ENCODE results near the gene TIGAR.

The TIGAR gene

DNA sequence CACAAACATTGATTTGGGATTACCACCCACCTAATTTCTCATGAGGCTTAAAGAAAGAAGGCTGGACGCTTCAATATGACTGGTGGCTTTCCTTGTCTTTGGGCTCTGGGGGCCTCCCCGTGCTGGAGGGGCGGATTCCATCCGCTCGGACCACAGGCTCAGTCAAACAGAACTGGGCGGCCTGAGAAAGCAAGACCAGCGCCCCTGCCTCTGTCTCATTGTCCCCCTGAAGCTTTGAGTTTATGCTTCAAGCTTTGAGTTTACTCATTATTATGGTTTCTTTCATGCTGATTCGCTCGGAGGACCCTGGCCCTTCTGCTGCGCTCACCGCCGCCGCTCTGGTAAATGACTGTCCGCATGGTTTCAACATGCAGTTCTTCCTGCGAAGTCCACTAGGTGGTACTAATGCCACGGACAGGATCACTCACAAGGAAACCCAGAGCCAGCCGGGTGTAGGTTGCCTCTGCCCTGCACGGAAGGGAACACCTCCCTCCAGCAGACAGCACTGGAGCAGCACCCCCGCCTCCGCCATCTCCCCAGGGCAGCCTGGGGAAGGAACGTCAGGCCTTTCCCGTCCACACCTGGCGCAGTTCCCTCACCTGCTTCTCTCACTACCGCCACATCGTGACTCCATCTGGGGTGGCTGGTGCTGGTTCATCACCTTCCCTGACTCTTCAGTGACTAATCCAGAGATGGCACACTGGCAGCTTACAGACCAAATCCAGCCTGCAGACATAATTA lies 13.2 kb upstream of the TIGAR start:
- peak; percentile 99 for DNase-seq

DNA sequence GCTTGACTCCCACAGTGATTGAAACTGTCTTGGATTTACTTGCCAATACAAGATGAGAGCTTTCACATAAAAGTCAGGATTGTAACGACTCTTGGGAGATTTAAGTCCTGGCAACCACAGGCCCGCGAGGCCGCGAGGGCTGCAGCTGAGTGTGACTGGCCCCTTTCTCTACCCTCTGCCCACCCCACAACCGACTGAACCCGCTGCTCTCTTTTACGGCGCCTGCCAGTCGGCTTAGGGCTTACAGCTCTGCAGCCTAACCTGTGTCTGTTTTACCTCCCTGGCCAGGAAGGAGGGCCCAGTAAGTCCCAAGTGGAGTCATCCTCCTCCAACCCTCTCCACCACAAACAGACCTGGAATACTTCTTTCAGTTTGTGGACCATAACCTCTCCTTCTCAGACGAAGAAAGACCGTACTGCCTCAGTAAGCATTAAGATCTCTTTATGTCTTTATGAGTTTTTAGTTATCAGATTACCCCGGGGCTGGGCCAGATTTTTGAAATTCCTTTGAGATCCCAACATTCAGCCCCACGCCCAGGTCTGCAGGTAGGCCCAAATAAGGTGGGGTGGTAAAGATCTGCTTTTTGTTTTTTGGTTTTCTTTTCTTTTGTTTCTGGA lies 12.6 kb upstream of the TIGAR start:
- DNase-seq: peak; percentile 87

DNA sequence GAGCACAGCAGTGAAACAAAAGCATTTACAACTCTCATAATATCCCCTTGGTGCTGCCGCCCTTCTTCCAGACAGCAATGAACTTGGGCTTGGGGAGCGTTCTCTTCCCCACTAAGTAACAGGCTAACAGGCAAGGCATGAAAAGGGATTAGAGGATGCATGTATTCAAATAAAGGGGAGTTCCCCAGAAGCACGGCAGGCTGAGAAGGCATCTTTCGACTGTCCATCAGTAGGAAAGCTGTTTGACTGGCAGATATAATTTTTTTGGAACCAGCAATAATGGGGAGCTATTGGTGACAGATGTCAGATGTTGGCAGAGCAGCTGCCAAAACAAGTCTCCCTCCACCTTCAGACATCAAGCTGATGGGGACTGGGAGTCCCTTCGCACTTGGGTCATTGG lies 9.2 kb upstream of the TIGAR start:
- no peak for DNase-seq

DNA sequence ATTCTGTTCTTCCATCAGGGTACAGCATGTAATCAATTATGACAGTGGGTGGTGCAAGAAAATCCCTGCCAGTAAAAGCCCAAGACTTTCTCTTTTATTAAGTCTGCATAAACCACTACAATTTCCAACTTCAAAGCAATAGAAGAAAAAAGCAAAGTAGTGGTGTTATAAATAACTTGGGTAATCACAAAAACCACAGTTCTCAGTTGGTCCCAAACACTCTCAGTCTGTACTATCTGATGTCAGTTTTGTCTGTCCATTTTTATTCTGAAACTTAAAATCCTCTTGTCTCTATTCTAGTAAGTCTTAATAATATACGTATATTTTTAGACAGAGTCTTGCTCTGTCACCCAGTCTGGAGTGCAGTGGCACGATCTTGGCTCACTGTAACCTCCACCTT lies 8.8 kb upstream of the TIGAR start:
- DNase-seq: no peak

DNA sequence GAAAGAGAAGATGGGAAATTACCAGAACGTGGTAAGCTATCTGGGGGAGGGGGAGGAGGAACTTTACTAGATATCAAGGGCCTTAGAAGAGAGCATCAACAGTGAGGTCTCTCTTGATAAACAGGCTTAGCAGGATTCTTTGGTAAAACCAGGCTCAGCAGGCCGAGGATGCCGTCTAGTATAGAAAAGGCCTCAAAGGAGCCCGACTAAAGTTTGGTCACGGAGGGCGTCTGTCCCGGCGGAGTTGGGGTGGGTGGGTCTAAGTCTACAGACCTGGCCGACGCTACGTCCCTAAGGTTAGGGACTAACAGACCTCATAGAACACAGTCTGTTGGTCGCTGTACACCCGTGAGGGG lies 538 bp upstream of the TIGAR start:
- DNase-seq: no peak

DNA sequence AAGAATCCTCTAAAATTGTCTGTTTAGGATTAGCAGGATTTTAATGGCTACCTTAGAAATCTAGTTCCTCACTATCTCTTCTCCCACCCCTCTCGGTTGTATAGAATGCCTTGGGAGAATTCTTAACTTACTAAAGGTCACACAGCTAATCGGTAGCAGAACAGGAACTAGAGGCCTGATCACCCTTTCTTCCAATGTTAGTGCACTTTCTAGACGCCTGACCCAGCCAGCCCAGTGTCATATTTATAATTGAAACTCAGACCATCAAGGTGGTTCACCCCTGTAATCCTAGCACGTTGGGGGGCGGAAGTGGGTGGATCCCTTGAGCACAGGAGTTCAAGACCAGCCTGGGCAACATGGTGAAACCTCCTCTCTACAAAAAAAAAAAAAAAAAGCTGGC lies 1.7 kb downstream of the TIGAR start:
- DNase-seq: no peak

DNA sequence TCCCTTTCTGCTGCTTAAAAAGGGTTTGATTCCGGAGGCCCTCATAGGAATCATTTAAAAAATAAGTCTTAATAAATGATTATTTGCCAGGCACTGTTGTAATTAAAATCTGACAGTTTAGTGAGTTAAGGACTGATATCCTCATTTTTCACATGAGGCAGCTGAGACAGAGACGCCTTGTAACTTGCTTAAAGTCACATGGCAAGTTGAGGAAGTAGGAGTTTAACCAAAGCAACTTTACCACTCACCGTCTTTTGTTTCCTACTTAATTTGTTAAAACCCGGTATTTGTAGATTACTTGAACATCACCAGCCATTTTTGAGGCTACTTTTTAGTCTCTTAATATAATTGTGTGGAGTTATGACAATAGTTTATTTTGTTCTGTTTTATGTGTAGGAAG lies 2.4 kb downstream of the TIGAR start:
- DNase-seq: no peak

DNA sequence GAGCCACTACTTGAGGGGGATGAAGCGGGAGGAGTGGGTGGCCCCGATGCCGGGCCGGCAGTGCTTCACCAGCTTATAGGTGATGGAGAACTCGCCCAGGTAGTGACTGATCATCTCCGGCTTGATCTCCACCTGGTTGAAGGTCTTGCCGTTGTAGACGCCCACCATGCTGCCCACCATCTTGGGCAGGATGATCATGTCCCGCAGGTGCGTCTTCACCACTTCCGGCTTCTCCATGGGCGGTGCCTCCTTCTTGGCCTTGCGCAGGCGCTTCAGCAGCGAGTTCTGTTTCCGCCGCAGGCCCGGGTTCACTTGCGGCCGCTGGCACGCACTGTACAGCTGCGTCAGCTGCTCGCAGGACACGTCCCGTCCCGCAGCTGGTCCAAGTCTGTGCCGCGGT lies 3.4 kb downstream of the TIGAR start:
- no peak for DNase-seq

DNA sequence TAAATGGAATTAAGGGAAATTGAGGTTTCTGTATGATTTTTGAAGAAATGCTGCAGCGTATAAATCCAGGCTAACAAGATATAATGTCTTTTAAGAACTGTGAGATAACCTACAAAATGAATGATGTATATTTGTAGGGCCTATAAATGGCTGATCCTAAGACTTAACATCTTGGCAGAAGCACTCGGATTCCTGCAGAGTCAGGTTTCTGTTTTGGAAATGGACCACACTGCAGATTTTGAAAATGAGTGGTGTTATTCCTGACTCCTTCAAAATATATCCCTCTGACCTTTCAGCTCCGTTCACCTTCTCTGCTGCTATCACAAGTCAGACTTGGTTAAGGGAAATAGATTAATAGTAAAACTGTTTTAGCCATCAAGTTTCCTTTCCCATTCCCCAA lies 5.0 kb downstream of the TIGAR start:
- no peak for DNase-seq

DNA sequence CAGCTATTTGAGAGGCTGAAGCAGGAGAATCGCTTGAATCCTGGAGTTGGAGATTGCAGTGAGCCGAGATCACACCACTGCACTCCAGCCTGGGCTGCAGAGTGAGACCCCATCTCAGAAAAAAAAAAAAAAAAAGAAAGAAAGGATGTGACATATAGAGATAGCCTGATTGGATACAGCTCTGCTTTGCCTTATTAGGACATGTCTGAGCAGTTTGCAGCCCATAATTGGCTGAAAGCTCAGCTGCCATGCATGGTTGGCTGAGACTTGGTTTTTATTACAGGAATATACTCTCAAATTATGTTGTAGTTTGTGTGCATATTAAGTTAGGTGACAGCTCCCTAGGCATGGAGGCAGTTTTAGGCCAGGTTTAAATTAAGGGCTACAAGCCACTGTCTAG lies 6.3 kb downstream of the TIGAR start:
- DNase-seq: no peak

DNA sequence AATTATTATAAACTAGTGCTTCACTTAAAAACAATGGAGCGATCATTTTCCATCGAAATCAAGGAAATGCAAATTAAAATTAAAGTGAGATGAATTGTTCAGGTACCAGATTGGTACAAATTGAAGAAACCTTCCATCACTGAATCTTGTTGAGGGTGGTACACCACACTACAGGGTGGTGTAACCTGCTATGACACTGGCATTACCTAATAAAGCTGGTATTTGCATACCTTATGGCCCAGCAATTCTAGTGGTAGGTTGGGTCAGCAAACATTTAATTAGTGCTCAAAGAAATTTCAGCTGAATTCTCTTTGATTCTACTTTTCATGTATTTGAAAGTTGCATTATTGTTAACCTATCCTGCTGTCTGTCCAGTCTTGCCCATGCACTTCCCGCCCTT lies 9.2 kb downstream of the TIGAR start:
- no peak for DNase-seq

DNA sequence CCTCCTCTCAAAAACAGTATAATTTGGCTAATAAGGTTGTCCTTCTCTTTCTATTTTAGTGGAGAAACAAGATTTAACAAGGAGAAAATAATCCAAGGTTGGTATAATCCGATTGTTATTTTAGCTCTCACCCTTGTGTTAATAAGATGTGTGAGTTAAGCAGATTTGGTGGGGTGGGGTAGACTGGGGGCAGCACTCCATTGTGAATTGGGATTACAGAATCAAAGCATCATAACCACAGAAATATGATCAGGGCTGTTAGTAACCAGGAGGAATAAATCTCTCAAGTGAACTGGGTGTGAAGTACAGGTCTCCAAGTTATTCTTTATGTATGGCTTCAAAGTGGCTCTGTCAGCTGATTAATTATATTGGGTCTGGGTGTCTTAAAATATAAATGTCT lies 10.2 kb downstream of the TIGAR start:
- DNase-seq: no peak

DNA sequence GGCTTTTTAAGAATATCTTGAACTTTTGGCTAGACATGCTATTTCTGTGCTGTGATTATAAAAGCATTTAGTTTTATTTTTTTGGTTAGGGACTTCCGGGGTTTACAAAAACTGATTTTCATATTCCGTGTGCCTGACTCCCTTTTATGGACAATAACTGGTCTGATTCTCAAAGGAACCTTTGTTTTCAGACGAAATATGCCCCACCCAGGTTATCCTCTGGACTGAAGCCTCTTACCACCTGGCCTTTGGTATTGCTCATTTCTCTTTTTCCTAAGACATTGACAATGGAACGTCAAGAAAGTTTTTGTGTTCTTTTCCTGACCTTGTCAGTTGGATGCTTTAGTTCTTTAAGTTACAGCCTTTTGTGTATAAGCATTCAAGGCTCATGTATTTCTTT lies 10.8 kb downstream of the TIGAR start:
- DNase-seq: no peak

DNA sequence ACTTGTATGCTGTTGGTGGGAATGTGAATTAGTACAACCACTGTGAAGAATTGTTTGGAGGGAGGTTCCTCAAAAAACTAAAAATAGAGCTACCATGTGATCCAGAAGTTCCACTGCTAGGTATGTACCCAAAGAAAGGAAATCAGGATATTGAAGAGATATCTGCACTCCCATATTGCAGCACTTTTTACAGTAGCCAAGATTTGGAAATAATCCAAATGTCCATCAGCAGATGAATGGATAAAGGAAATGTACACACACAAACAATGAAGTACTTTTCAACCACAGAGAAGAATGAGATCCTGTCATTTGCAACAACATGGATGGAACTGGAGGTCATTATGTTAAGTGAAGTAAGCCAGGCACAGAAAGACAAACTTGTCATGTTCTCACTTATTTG lies 25.9 kb downstream of the TIGAR start:
- no peak for DNase-seq

DNA sequence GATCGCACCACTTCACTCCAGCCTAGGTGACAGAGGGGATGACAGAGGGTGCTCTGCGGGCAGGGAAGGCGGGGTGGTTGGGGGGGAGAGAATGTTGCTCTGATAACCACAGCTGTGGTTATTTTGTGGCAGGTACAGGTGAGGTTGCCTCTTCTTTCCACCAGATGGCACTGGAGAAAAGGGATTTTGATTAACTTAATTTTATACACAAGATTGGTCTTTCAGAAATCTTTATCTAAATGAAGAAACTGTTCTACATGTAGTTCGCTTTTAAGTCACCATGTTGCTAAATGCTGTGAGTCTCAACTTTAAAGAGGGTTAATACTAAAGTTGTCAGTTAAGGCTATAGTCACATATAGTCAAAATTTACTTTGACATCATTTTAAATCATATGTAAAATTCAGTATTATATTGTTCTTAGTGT lies 32.8 kb downstream of the TIGAR start:
- DNase-seq: no peak

DNA sequence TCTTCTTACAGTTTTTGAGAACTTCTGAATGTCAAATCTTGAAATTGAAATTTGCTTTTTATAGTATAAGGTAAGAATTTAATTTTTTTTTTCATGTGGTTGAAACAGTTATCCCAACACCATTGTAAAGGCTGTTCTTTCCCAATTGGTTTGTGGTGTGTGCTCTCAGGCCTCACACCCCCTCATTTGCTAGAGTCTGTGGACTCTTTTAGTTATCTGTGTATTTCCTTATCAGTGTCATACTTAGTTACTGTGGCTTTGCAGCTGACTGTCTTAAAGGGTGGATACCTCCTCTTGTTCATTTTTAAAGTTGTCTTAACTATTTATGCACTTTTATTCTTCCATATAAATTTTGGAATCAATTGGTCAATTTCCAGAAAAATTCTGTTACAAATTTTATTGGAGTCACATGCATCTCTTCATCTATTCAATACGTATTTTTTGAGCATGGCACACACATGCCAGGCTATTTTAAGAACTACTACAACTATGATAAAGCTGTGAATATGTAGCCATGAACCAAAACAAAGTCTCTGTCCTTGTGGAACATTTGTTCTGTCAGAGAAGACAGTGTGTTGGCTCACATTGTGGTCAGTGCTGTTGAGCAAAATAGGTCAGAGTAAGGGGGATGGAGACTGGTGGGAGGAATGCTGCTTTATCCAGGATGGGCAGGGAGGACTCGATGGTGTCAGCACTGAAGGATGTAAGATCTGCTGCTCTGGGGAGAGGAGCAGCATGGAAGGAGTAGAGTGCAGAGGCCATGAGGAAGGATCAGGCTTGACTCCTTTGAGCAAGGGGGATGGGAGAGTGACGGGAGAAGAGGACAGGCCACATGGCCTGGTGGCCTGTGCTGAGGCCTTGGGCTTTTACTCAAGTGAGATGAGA lies 34.4 kb downstream of the TIGAR start:
- no peak for DNase-seq

DNA sequence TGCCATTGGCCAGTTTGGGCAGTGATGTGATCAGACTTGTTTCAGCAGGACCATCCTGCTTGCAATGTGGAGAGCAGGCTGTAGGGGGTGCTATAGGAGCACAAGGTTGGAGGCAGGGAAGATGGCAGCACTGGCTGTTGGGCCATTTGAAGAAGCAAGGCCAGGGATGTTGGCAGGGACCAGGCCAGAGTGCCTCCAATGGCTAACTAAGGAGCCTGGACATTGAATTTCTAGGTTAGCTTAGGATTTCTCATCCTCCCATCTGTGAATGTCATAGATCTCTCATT lies 35.0 kb downstream of the TIGAR start:
- DNase-seq: peak; percentile 89

DNA sequence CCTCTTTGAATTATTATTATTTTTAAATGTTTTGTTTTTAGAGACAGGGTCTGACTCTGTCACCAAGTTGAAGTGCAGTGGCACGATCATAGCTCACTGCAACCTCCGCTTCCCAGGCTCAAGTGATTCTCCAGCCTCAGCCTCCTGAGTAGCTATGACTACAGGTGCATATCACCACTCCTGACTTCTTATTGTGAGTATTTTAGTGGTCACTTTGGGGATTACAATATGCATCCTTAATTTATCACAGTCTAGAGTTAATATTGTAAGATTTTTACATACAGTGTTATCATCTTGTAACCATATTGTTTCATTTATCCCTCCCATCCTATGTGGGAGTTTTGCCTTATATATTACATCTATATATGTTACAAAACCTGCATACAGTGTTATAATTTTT lies 45.1 kb downstream of the TIGAR start:
- DNase-seq: no peak

DNA sequence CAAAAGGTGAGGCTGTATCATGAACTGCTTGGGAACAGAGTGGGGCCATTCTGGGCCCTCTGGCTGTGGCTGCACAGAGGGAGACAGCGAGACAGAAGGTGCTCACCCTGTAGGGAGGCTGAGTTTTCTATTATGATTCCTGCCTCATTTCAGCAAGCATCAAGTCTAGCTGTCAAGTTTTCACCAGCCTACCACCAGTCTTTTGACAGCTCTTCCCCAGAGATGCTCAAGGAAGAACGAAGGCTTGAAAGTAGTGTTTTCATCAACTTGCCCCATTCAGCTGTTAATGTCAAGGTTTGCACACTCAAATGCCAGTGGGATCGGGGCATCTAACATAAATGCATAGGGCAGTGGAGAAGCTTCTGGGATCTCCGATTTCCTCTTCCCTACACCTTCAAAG lies 48.5 kb downstream of the TIGAR start:
- no peak for DNase-seq

DNA sequence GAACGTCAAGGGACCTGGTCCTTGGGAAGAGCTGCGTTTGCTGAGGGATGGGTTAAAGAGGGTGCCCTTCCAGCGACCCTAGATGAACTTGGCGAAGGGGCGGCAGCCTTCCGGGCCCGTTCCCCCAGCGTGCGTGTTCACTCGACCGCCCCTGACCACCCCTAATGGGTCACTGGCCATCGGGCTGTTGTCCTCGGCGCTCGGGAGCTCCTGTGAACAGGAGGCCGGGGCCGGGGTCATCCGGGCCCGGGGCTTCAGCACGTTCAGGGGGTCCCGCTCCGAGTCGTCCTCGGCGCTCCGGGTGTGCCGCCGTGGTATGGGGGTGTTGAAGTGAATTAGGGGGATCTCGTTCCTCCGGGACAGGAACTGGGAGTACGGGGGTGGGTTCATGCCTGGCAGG lies 49.3 kb downstream of the TIGAR start:
- no peak for DNase-seq

DNA sequence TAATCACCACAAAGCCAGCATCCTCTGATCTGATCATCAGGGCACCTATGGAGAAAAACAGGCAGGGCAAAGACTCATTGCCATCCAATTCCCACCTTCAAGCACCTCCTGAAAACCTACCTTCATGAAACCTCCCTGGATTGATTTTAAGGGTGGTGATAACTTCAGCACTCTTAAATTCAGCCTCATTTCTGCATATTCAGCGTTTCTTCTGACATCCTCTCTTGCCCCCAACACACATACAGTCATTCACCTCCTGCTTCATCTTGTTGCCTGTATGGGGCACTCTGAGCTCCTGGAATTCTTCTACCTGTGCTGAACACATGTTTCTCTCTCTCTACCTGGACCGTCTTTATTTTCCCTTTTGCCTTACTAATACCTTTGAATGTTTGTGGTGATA lies 51.6 kb downstream of the TIGAR start:
- DNase-seq: no peak

DNA sequence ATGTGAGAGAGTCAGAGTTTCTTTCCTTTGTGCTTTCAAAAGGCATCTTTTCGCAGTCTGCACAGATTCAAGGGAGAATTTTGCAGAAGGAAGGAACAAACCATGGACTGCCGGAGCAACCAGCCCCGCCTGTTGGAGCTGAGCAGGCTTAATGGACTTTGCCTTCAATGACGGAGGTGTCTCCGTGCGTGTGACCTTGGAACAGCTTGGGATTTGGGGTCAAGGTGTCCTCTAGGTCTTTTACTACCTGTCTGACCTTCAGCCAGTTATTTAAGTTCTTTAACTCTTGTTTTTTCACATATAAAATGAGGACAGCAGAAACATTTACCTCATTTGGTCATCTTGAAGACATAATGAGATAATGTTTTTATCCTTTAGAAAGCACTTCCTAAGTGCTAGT lies 54.4 kb downstream of the TIGAR start:
- DNase-seq: no peak

DNA sequence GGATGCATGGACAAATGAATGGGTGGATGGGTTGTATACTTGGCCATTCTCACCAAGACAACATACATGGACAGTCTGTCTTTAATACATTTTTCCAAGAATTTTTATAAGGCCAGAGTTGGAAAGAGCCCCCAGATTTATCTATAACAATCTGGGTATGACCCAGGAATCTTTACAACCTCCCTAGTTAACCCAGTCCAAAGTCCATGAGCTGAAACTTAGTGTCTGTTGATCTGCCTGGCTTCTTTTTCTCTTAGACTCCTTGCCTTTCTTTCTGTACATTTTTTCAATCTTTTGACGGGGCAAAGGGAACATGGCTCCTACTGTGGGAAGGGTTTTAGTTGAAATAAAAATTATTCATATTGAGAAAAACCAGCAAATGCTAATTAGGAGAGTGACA lies 57.8 kb downstream of the TIGAR start:
- no peak for DNase-seq

DNA sequence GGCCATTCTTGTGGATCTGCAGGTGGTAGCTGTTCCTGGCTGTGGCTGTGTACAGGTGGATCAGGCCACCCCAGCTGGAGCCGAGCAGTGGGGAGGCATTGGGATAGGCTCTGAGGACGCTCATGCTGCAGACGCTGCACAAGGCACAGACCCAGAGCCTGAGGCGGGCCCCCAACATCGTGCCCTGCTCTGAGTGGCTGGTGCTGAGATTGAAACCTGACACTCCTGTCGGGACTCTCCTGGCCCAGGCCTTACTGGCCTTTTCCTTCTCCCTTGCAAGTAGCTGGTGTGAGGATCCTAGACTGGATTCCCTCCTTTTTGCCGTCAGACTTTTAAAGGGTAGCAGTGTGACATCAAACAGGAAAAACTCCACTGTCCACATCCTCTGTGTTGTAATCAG lies 58.4 kb downstream of the TIGAR start, which contains the start of gene FGF23:
Gene FGF23 (minus strand): TSS at position 308 of the 400 bp plus-strand sequence. CDS start 130 bp downstream, at position 178.
- peak; percentile 93 for DNase-seq
